Pancreas (tissue), 10 donors: ENCODE measurements around the gene KLHL35. TPM values are rescaled to one million over a fixed set of nuclear protein-coding genes. Genes with fewer than 3 reads are reported as not detected.

Experiments used
- ATAC-seq, 4 donors: fragments of 200-7000 bp; cut with Tn5 transposase; one replicate each; pipeline versions ENCODE4 v1.8.0 to v1.9.1; 2020; ENCODE audit warnings: mild to moderate bottlenecking in 4 of 4, moderate library complexity in 4 of 4
- DNase-seq, 6 donors: peaks; one replicate each; pipeline ENCODE4 v3.0.0-alpha.2; 2020
- FAIRE-seq: peaks from 2 replicates; lab custom pipeline; 2012; peaks lifted over from hg19 to GRCh38; lab: Jason Lieb, UNC
- H3K27ac ChIP-seq, 4 donors: fragments of 200-600 bp; sonication (generic); 1 replicate in 3 of 4; 2 replicates in 1 of 4; pipeline versions ENCODE4 v1.5.0 to v1.8.0; 2020
- H3K27me3 ChIP-seq, 4 donors: fragments of 200-600 bp; one replicate each; pipeline ENCODE4 v1.8.0; 2021
- H3K36me3 ChIP-seq, 3 donors: fragments of 200-600 bp; sonication (generic) in 1 of 3; one replicate each; pipeline versions ENCODE4 v1.5.0 to v1.8.0; 2020 to 2021
- H3K4me1 ChIP-seq, 3 donors: fragments of 200-600 bp; one replicate each; pipeline ENCODE4 v1.8.0; 2021
- H3K4me3 ChIP-seq, 4 donors: fragments of 200-600 bp; sonication (generic) in 2 of 4; one replicate each; pipeline versions ENCODE4 v1.5.0 to v1.8.0; 2020 to 2021
- H3K9me3 ChIP-seq, 4 donors: fragments of 200-600 bp; one replicate each; pipeline ENCODE4 v1.8.0; 2021
- CTCF ChIP-seq, 4 donors: fragments of 200-600 bp; sonication (generic) in 3 of 4; IDR thresholded peaks; one replicate each; pipeline versions ENCODE4 v1.5.0 to v1.8.0; 2021; ENCODE audit warnings: antibody characterized with exemption in 4 of 4
- WGBS, 2 donors: extraction: QIAGEN DNeasy Blood & Tissue Kit; methylation state at CpG; one replicate each; pipeline ENCODE4 v1.1.7; 2013; 5-methylcytosine and 5-hydroxymethylcytosine counted together
- intact Hi-C, 3 donors: fragments of 100-400 bp; cut with DNase I; formaldehyde crosslinking; loops; one replicate each; pipeline versions ENCODE4 v1.11.1 to v1.14.2; 2022
- polyA plus RNA-seq, 2 donors: library from polyadenylated mRNA; stranded (reverse); fragments of 200-250 nt; gene quantifications; one replicate each; pipeline ENCODE4 v1.2.3, GENCODE V29; 2013
- total RNA-seq, 6 donors: library from RNA; stranded (reverse); fragmentation: NEBNext Ultra II Directional in 4 of 6; extraction: Animal tissue kit (Norgen Biotek cat#: 25700) in 4 of 6; gene quantifications; one replicate each; pipeline versions ENCODE4 v1.2.1 to v1.2.4, GENCODE V29; 2021 to 2023
- donor health status: healthy with polysubstance abuse.
- donor health status: DM: no; HTN: no; CAD: no; lungs with moderate emphysema.
- donor health status: DM: no; HTN: no; CAD: no.
- donor health status: control.
- donor health status: control.
- donor health status: Bipolar disorder and iron deficiency.
- donor health status: DM: yes; HTN: yes; CAD: no.
- donor health status: DM: no; HTN: no; CAD: no.
- donor health status: DM: no; HTN: no; CAD: no.
- donor health status: DM: yes; HTN: yes; CAD: no.

KLHL35 gene
- total and polyA plus RNA-seq, 8 donors: 0.97 to 3.1 (median 1.8) TPM

- ATAC-seq (peak in 3 of 4 donors; percentile 30 to 49 (median 47)), FAIRE-seq (no peak), DNase-seq (no peak)
- peaks cover 15 to 56% (median 39%) of the 10 kb centered on the region in 3 donors for H3K36me3 ChIP-seq
- 20 to 24% methylated on average over 1 of the region's 1 CpG for WGBS, 2 donors
- H3K9me3 ChIP-seq: no peaks in the 10 kb centered on the region
- no peak overlapping the region for H3K4me3 ChIP-seq
- peaks cover 5 to 17% (median 11%) of the 10 kb centered on the region in 3 donors for H3K4me1 ChIP-seq
- intact Hi-C loops: no loop called here
- no peak for TF ChIP-seq CTCF (IDR thresholded peaks at IDR 0.05)
- H3K27me3 ChIP-seq: no peaks in the 10 kb centered on the region
- no peak overlapping the region for H3K27ac ChIP-seq
These were observed 26.6 kb downstream of the KLHL35 start for GRCh38 chr11:75406338-75406777.

- Histone ChIP-seq H3K36me3 (peaks cover 15 to 59% (median 41%) of the 10 kb centered on the region in 3 donors), H3K27me3 (no peaks in the 10 kb centered on the region), H3K27ac (no peak overlapping the region), H3K9me3 (no peaks in the 10 kb centered on the region), H3K4me1 (peaks cover 12 to 25% (median 19%) of the 10 kb centered on the region in 3 donors), H3K4me3 (no peak overlapping the region)
- ATAC-seq (no peak), FAIRE-seq (no peak), DNase-seq (no peak)
- TF ChIP-seq CTCF (IDR thresholded peaks at IDR 0.05): no peak
- intact Hi-C loops: no loop called here
- WGBS, 2 donors: 76 to 77% methylated on average over 15 of the region's 15 CpGs
These were observed 28.9 kb downstream of the KLHL35 start for GRCh38 chr11:75403983-75404658.

GRCh38 chr11:75403037-75403436 is 30.0 kb downstream of the KLHL35 start:
- Histone ChIP-seq H3K36me3 (peaks cover 15 to 59% (median 41%) of the 10 kb centered on the region in 3 donors), H3K9me3 (no peaks in the 10 kb centered on the region), H3K27me3 (no peaks in the 10 kb centered on the region), H3K4me1 (peaks cover 12 to 25% (median 19%) of the 10 kb centered on the region in 3 donors), H3K4me3 (no peak overlapping the region), H3K27ac (no peak overlapping the region)
- FAIRE-seq (no peak), ATAC-seq (no peak), DNase-seq (no peak)
- WGBS, 2 donors: 37 to 53% methylated on average over 1 of the region's 1 CpG
- TF ChIP-seq CTCF (IDR thresholded peaks at IDR 0.05): no peak
- intact Hi-C loops: no loop called here

- DNase-seq: no peak
- intact Hi-C loops: no loop called here
- H3K4me3 ChIP-seq: peak overlapping the region in 1 of 4 donors; percentile 70
- no peak for FAIRE-seq
- H3K4me1 ChIP-seq: peaks cover 12 to 25% (median 19%) of the 10 kb centered on the region in 3 donors
- H3K36me3 ChIP-seq: peaks cover 15 to 59% (median 41%) of the 10 kb centered on the region in 3 donors
- no peak for TF ChIP-seq CTCF (IDR thresholded peaks at IDR 0.05)
- H3K27ac ChIP-seq: no peak overlapping the region
- H3K27me3 ChIP-seq: no peaks in the 10 kb centered on the region
- H3K9me3 ChIP-seq: no peaks in the 10 kb centered on the region
- WGBS, 2 donors: 79 to 85% methylated on average over 10 of the region's 10 CpGs
- no peak for ATAC-seq
These were observed 30.8 kb downstream of the KLHL35 start for GRCh38 chr11:75402002-75402773.
